ELF-1 (cell line): Measurements from ENCODE around the gene FNTB.

Experiments used
- DNase-seq: peaks from one replicate; pipeline ENCODE4 v3.0.0-alpha.2; 2016; ENCODE audit warnings: low read depth, low spot score

The FNTB gene

DNA sequence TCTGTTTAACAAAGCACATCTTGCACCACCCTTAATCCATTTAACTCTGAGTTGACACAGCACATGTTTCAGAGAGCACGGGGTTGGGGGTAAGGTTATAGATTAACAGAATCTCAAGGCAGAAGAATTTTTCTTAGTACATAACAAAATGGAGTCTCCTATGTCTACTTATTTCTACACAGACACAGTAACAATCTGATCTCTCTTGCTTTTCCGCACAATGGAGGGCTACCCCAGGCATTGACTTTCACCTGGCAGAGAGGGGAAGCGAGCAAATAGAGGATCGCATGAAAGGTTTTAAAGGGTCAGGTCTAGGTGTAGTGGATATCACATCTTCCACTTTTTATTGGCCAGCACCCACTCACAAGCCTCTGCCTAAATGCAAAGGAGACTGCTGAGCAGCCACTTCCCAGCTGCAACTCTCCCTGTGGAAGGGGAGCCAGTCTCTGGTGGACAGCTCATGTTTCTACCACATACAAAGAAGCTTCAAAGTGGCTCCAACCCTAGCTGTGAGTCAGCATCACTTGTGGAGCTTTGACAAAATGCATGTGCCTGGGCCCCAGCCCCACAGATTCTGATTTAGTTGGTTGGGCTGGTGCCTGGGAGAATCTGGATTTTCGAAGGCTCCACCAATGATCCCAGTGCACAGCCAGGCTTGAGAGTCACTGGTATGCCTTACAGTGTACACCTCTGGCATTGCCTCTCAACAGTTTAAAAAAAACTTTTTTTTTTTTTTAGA is 7.2 kb upstream of the FNTB start:
- peak; percentile 73 for DNase-seq

DNA sequence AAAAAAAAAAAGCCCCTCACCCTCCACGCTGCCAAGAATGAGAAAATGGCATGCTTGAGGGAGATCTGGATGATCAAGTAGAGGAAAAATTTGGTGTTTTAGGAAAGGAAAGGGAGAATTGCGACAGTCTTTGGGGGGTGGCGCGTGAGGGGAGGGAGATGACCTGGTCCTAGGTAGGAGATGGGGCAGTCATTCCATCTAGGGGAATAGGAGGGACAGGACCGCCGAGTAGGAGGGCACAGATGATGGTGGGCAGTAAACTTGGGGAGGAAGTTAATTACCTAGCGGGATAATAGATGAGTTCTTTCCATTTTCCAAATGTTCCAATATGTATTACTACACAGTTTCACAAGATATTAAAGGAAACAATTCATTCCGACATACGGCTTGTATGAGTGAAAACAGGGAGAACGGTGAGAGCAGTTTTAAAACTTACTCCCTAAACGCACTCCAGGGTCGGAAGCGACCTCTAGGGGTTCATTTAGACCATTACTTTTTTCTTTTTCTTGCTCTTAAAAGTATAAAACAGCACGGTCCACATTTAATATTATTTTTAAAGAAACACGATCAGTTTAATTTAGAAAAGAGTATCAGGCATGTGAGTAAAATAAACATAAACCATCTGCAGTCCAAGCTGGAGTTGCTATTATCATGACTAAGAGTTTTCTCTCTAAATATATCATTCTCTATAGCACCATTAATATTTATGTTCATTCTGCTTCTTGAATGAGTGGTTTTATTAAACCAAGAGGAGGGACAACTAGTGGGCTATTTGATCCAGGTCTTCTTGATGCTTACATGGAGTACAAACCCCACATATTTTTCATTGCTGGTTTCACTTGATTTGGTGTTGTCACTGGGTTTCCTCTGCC is 3.0 kb upstream of the FNTB start:
- DNase-seq = no peak

DNA sequence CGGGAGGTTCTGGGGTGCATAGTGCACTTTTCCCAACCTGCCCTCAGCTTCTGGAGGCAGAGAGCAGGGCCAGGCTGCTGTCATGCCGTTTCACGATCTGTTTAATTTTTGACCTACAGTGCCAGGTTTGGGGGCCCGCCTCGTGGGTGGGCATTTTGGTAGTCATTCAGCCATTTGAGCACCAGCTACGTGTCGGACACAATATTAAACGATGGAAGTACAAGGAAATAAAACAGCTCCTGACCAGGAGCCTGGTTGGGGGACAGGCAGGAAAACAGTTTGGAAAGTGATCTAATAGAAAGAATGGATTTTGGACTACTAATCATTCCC is 708 bp downstream of the FNTB start:
- no peak for DNase-seq

DNA sequence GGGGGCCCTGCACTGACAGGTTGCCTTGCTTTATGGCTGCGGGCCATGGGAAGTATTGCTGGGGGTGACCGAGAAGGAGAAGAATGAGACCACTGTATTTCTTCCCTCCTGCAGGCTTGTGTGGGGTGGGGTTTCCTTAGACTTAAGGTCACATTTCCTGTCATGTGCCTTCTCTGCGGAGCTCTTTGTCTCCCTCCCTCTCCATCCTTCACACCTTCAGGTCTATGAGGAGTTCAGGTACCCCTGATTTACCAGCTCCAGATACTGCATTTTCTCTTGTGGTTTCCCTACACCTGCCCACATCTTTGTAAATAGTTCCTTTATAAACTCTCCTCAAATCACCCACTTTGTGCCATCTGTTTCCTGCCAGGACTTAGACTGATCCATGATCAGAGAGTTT is 3.6 kb downstream of the FNTB start:
- no peak for DNase-seq

DNA sequence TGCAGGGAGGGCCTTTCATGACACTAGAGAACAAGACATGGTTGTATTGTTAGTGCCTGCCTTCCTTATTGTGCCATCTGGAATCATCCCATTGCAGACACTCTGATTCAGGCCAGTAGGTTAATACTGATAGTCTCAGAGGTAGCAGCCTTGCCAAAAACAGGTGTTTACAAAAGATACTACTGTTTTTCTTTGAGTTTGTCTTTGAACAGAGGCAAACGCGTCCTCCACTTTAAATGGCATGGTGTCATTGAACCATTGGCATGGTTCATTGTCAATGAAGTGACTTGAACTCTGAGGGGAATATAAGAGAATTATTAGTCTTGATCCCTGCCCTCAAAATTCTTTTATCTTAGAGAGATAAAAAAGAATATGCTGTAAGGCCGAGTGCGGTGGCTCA is 4.2 kb downstream of the FNTB start:
- DNase-seq = no peak

DNA sequence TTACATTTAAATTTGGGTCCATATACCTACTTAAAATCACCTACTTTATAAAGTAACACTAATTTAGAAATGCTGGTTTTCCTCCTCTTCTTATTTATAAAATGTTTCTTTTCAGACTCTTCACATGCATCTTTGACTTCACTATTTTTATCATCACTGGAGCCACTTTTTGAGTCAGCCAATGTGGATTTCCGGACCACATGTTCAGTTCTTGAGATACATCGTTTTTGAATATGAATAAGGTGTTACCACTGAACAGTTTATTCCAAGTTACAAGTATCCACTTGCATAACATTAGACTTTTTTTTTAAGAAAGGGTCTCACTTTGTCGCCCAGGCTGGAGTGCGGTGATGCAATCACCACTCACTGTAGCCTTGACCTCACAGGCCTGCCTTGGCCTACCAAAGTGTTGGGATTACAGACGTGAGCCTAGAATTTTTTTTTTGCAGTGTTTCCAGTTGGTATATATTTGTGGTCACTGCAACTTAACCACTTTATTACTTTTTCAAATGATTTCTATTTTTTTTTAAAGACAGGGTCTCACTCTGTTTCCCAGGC is 5.7 kb downstream of the FNTB start:
- DNase-seq = no peak

DNA sequence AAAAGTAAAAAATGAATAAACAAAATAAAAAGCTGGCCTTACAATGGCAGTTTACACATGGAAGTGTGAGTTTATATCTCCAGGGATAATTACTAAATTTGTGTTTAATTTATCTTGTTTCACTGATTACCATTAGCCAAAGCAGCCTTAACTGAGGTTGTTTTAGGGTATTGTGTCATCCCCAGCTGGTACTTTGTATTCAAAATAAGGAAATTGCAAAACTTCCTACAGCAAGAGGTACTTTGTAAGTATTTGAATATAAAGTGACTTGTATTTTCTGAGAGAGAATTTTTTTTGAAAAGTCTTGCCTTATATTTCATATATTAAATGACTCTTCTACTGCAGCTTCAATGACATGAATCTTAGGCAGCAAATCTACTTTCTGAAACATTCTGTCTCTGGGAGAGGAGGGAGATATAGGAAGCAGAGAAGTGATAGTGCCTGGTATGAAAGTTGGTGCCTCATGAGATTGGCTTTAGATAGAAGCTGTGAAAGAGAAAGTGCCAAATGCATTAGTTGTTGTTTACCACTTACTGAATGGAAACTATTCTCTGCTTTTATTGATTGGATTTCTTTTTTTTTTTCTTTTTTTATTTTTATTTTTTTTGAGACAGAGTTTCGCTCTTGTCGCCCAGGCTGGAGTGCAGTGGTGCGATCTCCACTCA is 6.7 kb downstream of the FNTB start:
- DNase-seq = no peak

DNA sequence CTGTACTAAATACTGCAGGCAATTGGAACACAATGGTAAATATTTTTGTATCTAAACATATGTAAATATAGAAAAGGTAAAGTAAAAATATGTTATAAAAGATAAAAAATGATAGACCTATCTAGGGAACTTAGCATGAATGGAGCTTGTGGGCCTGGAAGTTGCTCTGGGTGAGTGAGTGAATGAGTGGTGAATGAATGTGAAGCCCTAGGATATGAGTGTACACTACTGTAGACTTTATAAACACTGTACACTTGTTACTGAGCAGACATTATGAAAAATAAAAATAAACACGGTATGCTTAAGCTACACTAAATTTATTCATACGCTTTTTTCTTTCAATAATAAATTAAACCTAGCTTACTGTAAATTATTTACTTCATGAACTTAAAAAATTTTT is 7.8 kb downstream of the FNTB start:
- no peak for DNase-seq

DNA sequence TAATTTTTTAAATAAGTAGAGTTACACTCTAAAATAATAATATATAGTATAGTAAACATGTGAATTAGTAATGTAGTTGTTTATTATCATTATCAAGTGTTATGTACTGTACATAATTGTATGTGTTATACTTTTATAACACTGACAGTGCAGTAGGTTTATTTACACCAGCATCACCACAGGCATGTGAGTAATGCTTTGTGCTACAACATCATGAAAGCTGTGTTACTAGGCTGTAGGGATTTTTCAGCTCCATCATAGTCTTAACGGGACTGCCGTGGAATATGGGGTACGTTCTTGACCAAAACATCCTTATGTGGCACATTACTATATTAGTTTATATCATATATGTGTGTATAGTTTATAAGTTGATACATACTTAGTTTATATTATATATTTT is 8.6 kb downstream of the FNTB start:
- DNase-seq = no peak

DNA sequence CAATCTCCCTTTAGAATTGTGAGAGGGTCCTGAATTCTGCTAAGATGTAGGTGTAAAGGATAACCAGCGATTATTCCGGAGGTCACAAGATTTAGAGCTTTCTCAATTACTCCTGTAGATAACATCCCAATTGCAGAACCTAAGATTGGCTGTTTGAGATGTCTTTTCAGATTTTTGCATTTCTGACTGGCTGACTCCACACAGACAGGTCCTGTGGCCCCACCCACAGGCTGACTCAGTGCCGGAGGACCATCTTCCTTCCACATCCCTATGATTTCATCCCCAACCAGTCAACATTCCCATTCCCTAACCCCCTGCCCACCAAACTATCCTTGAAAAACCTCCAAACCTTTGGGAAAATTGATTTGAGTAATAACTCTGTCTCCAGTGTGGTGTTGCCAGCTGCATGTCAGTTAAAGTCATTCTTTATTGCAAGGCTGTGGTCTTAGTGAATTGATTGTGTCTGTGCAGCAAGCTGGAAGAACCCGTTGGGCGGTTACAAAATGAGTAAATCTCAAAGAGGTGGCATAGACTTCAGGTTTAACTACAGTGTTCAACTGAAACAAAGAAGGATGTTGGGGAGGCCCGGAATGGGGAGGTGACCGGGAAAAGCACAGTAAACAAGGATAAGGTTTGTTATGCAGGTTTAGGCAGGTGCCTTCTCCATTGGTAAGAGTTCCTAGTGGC is 10.6 kb downstream of the FNTB start:
- no peak for DNase-seq

DNA sequence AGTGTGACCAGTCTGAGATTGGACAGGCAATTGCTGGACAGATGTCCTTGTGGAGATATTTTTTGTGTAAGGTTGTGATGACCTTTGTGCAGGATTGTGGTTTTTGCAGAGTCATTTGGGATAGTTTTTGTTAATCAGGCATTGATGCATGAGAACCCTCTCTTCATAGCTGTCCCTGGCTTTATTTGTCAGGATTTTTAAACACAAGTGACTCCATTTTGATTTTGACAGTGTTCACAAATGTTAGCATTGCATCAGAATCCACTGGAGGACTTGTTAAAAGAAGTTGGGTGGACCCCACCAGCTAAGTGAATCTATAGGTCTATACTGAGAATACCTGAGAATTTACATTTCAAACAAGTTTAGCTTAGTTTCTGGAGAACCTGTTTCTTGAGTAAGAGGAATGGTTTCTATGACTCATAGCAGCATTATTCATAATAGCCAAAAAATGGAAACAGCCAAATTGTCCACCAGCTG is 11.8 kb downstream of the FNTB start:
- DNase-seq = no peak

DNA sequence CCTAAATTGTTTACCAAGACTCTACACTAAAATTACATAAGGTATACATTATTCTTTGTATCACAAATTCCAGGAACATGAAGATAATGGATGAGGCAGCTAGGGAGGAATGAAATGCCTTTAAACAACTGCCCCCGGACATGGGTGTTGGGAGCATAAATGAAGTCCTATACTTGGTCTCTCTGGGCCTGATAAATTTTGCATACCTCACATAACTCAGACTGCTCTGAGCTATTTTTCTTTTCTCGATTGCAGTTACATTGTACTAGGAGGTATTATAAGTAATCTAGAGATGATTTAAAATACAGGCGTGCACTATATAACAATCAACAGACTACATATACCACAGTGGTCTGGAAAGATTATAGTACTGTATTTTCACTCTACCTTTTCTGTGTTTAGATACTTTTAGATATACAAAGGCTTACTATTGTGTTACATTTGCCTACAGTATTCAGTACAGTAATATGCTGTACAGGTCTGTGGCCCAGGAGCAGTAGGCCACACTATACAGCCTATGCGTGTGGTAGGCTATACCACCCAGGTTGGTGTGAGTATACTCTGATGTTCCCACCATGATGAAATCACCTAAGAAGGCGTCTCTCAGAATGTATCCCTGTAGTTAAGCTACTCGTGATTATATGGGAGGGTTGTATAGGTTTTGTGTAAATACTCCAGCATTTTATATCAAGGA is 14.3 kb downstream of the FNTB start:
- no peak for DNase-seq

DNA sequence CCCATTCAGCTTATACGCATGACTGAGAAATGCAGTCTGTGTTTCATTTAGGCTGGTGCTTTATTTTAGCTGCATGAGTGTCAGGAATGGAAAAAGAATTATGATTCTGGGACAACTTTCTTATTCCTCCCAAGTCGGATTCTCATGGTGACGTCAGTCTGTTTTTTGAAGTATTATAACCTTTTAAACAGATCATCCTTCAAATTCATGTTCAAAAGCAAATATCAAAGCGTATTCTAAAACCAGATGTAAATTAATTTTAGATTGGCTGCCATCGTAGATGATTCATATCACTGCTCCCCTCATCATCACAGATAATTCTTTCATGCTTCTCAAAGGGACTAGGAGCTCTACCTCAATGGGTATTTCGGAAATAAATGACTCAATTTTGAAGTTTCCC is 15.0 kb downstream of the FNTB start:
- DNase-seq = no peak

DNA sequence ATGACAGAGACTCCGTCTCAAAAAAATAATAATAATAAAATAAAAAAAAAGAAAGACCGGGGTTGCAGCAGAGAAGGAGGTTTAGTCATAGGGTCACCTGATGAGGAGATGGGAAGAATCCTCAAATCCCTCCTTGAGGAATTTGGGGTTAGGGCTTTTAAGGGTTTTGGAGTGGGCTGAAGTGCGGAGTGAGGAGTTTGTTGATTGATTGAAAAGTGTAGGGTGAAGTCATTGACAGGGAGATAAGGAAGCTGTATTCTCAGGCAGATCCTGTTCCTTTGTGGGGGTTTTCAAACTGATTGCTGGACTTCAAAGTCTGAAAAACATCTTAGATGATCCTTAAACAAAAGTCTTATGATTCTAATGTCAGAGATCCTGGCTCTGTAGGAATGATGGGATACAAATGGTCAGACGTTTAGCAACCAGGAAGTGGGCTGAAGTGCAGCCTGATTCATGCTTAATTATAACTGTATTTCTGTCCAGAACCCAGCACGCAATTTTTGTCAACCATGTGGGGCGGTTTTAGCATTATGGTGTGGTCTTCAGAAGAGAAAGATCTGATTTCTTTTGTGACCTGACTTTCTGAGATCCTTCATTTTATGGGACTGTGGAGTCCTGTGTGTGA is 16.0 kb downstream of the FNTB start:
- no peak for DNase-seq

DNA sequence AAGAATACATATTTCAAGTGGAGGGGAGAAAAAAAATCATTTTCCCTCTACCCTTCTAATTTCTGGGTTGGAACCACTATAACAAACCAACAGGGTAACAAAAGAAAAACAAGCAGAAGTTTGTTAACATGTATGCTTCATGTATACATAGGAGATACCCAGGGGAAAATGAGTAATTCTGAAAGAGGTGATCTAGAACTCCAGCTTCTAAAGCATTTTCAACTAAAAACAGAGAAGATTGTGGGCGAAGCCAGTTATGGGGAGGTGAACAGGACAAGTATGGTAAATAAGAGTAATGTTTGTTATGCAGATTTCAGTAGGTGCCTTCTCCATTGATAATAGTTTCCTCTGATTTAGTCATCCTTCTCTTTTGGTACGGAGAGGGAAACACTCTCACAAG is 16.7 kb downstream of the FNTB start:
- no peak for DNase-seq

DNA sequence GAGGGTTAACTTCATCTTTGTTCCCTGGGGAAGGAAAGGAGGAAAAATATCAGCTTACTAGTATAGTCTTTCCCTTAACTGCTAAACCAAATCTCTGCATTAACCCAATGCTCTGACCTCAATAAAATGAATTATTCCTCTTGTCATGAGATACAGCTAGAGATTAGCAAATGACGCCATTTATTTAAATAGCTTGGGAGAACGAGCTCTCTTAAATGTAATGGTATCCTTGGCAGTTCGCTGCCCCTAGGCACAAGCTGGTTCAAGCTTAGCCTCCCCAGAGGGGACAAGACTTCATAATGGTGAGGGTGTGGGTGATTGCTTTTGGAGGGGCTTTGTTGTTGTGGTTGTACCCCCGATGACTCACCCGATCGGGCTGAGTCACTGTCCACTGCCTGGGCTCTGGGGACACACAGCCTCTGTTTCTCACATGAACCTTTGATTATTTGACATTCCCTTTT is 19.6 kb downstream of the FNTB start:
- peak; percentile 10 for DNase-seq

DNA sequence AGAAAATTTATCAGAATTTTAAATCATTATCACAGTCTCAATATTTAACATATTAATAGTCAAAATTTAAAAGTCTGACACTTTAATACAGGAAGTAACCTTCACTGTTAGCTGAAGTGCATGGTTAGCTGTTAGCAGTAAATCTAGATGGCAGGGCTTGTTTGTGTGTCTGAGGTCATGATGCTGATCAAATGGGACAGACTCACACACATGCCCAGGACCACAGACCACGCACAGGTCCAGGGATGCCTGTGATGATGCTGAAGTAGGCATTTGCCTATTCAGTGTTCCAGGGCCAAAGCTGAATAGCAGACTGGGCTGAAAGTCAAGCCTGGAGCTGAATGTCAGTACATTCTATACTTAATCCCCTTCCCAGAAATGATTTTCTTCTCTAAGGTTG is 20.5 kb downstream of the FNTB start:
- no peak for DNase-seq

DNA sequence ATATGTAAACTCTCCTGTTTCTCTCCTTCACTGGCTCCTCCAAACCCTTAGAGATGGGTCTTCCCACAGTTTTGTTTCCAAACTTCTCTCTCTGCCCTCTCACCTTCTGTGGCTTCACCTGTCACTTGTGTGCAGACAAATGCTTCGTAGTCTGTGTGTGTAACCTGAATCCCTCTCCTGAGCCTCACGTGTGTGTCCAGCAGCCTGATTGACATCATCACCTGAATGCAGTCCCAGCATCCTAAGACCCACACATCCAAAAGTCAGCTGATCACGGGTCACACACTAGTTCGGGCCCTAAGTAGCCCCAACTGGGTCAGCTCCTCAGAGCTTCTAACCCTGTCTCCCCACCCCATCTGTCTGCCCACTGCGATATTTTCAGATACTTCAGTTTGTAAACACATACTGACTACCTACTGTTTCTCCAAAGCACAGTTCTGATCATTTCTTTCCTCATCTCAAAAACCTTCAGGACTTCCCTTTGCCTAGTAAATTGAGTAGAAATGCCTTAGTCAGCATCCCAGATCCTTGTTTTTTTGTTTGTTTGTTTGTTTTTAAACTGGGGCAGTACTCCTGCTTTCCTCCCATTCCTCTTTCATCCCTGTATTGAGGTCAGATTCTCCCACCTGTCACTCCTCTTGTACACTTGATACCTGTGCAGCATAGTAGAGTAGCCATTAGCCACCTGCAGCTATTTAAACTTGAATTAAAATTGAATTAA is 23.7 kb downstream of the FNTB start:
- DNase-seq = no peak

DNA sequence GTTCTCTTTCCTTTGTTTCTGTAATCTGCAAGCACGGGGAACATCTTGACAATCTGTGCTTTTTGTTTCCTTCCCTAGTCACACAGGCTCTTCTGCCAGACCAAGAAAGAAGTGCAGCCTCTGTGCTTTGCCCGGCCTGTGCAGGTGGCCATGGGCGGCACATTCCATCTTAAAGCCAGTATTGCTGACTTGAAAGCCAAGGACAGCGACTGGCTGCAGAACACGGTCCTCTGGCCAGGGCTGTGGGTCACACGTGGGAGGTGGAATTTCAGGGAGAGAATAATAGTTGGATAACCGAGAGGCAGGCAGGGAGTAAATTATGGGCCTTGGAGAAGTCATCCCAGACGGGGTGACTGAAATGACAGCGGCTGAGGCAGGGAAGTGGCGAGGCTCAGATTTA is 24.8 kb downstream of the FNTB start:
- DNase-seq = no peak

DNA sequence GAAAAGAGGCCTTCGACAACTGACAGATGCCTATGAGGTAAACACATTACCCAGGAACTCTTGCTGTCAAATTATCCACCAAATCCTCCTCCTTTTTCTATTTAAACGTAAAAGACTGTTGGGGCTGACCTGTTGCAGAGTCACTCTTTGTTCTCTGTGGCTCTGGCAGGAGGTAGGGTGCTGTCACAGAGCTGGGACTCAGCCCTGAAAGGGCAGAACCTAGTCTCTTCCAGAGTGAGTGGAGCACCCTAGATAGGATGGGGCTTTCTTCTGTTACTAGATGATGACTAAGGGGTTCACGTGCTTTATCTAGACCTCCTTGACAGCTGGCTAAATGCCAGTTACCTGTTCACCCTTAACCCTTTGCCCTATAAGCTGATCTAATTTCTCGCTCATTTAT is 25.7 kb downstream of the FNTB start:
- no peak for DNase-seq
